Dendritic cell treated with granulocyte-macrophage colony-stimulating factor and Interleukin-4, amounts not matched to agents 40 ng/mL and 50 ng/mL, for 4 days (primary cell): ENCODE measurements around the gene C20orf173.

Experiments
- H3K27ac Mint-ChIP-seq: one replicate; pipeline ENCODE4 v1.8.0; 2022; ENCODE audit warnings: mild to moderate bottlenecking, mixed read lengths
- H3K27me3 Mint-ChIP-seq: one replicate; pipeline ENCODE4 v1.8.0; 2022; ENCODE audit warnings: mild to moderate bottlenecking, mixed read lengths
- H3K36me3 Mint-ChIP-seq: one replicate; pipeline ENCODE4 v1.8.0; 2022; ENCODE audit warnings: low read depth, mixed read lengths
- H3K4me1 Mint-ChIP-seq: one replicate; pipeline ENCODE4 v1.8.0; 2022; ENCODE audit warnings: low read depth, mixed read lengths
- H3K4me3 Mint-ChIP-seq: one replicate; pipeline ENCODE4 v1.8.0; 2022; ENCODE audit warnings: mild to moderate bottlenecking, moderate library complexity, mixed read lengths
- H3K9me3 Mint-ChIP-seq: one replicate; pipeline ENCODE4 v1.8.0; 2022; ENCODE audit warnings: mixed read lengths
- intact Hi-C: fragments of 100-400 bp; cut with micrococcal nuclease; formaldehyde crosslinking; loops from one replicate; pipeline ENCODE4 v1.15.0; 2022

The C20orf173 gene

GRCh38 chr20:35508493-35509218 lies 20.8 kb downstream of the C20orf173 start:
- Mint-ChIP-seq H3K27me3 (no peaks in the 10 kb centered on the region), H3K9me3 (no peaks in the 10 kb centered on the region), H3K4me1 (peaks cover 8% of the 10 kb centered on the region), H3K27ac (no peak overlapping the region), H3K4me3 (no peak overlapping the region), H3K36me3 (peaks cover 97% of the 10 kb centered on the region)
- intact Hi-C loops = no loop called here

GRCh38 chr20:35506872-35507638 lies 22.4 kb downstream of the C20orf173 start:
- no peaks in the 10 kb centered on the region for H3K9me3 Mint-ChIP-seq
- peaks cover 97% of the 10 kb centered on the region for H3K36me3 Mint-ChIP-seq
- peaks cover 22% of the 10 kb centered on the region for H3K4me1 Mint-ChIP-seq
- peak overlapping the region; percentile 3 for H3K27ac Mint-ChIP-seq
- intact Hi-C loops = no loop called here
- no peak overlapping the region for H3K4me3 Mint-ChIP-seq
- no peaks in the 10 kb centered on the region for H3K27me3 Mint-ChIP-seq

- no peaks in the 10 kb centered on the region for H3K27me3 Mint-ChIP-seq
- intact Hi-C loops = no loop called here
- H3K36me3 Mint-ChIP-seq = peaks cover 97% of the 10 kb centered on the region
- H3K9me3 Mint-ChIP-seq = no peaks in the 10 kb centered on the region
- no peak overlapping the region for H3K4me3 Mint-ChIP-seq
- peaks cover 30% of the 10 kb centered on the region for H3K4me1 Mint-ChIP-seq
- no peak overlapping the region for H3K27ac Mint-ChIP-seq
These were observed 23.3 kb downstream of the C20orf173 start for GRCh38 chr20:35506179-35506578.

GRCh38 chr20:35504751-35505150 lies 24.7 kb downstream of the C20orf173 start:
- Mint-ChIP-seq H3K4me3 (no peak overlapping the region), H3K4me1 (peaks cover 44% of the 10 kb centered on the region), H3K27me3 (no peaks in the 10 kb centered on the region), H3K9me3 (no peaks in the 10 kb centered on the region), H3K36me3 (peaks cover 97% of the 10 kb centered on the region), H3K27ac (no peak overlapping the region)
- intact Hi-C loops = no loop called here

- H3K4me1 Mint-ChIP-seq = peaks cover 50% of the 10 kb centered on the region
These were observed 25.5 kb downstream of the C20orf173 start for GRCh38 chr20:35503841-35504561.

GRCh38 chr20:35503281-35503680 lies 26.2 kb downstream of the C20orf173 start:
- Mint-ChIP-seq H3K4me1 (peaks cover 50% of the 10 kb centered on the region), H3K36me3 (peaks cover 97% of the 10 kb centered on the region), H3K4me3 (no peak overlapping the region), H3K27me3 (no peaks in the 10 kb centered on the region), H3K27ac (peak overlapping the region; percentile 49), H3K9me3 (no peaks in the 10 kb centered on the region)
- intact Hi-C loops = no loop called here

More at GRCh38 chr20:35503841-35504561, 25.5 kb downstream of the C20orf173 start:
- Mint-ChIP-seq H3K27me3 (no peaks in the 10 kb centered on the region), H3K27ac (no peak overlapping the region), H3K4me3 (no peak overlapping the region), H3K36me3 (peaks cover 97% of the 10 kb centered on the region), H3K9me3 (no peaks in the 10 kb centered on the region)
- intact Hi-C loops = no loop called here

- H3K27me3 Mint-ChIP-seq = no peaks in the 10 kb centered on the region
- H3K4me1 Mint-ChIP-seq = peaks cover 50% of the 10 kb centered on the region
- H3K36me3 Mint-ChIP-seq = peaks cover 97% of the 10 kb centered on the region
- H3K27ac Mint-ChIP-seq = peak overlapping the region; percentile 49
- H3K9me3 Mint-ChIP-seq = no peaks in the 10 kb centered on the region
- intact Hi-C loops = no loop called here
- no peak overlapping the region for H3K4me3 Mint-ChIP-seq
These were observed 27.1 kb downstream of the C20orf173 start for GRCh38 chr20:35502352-35502751.

GRCh38 chr20:35499271-35499670 lies 30.2 kb downstream of the C20orf173 start:
- Mint-ChIP-seq H3K9me3 (no peaks in the 10 kb centered on the region), H3K4me3 (no peak overlapping the region), H3K27ac (peak overlapping the region; percentile 54), H3K36me3 (peaks cover 100% of the 10 kb centered on the region), H3K27me3 (no peaks in the 10 kb centered on the region), H3K4me1 (peaks cover 42% of the 10 kb centered on the region)
- intact Hi-C loops = no loop called here

GRCh38 chr20:35497780-35498189 lies 31.7 kb downstream of the C20orf173 start:
- Mint-ChIP-seq H3K27ac (no peak overlapping the region), H3K9me3 (no peaks in the 10 kb centered on the region), H3K4me1 (peaks cover 42% of the 10 kb centered on the region), H3K36me3 (peaks cover 100% of the 10 kb centered on the region), H3K4me3 (no peak overlapping the region), H3K27me3 (no peaks in the 10 kb centered on the region)
- intact Hi-C loops = no loop called here

- intact Hi-C loops = no loop called here
- H3K36me3 Mint-ChIP-seq = peaks cover 100% of the 10 kb centered on the region
- H3K9me3 Mint-ChIP-seq = no peaks in the 10 kb centered on the region
- H3K4me1 Mint-ChIP-seq = peaks cover 42% of the 10 kb centered on the region
- no peak overlapping the region for H3K27ac Mint-ChIP-seq
- H3K27me3 Mint-ChIP-seq = no peaks in the 10 kb centered on the region
- H3K4me3 Mint-ChIP-seq = no peak overlapping the region
These were observed 32.1 kb downstream of the C20orf173 start for GRCh38 chr20:35497320-35497719.

- Mint-ChIP-seq H3K9me3 (no peaks in the 10 kb centered on the region), H3K4me3 (no peak overlapping the region), H3K27ac (no peak overlapping the region), H3K4me1 (peaks cover 36% of the 10 kb centered on the region), H3K36me3 (peaks cover 94% of the 10 kb centered on the region), H3K27me3 (no peaks in the 10 kb centered on the region)
- intact Hi-C loops = no loop called here
These were observed 33.0 kb downstream of the C20orf173 start for GRCh38 chr20:35496481-35496880.

- Mint-ChIP-seq H3K4me1 (peaks cover 42% of the 10 kb centered on the region), H3K27ac (no peak overlapping the region)
- intact Hi-C loops = no loop called here
These were observed 37.1 kb downstream of the C20orf173 start for GRCh38 chr20:35492352-35492751.

GRCh38 chr20:35491823-35492222 lies 37.6 kb downstream of the C20orf173 start:
- peaks cover 77% of the 10 kb centered on the region for H3K36me3 Mint-ChIP-seq
- intact Hi-C loops = no loop called here

More at GRCh38 chr20:35492352-35492751, 37.1 kb downstream of the C20orf173 start:
- peaks cover 77% of the 10 kb centered on the region for H3K36me3 Mint-ChIP-seq
- no peaks in the 10 kb centered on the region for H3K9me3 Mint-ChIP-seq
- H3K4me3 Mint-ChIP-seq = no peak overlapping the region
- no peaks in the 10 kb centered on the region for H3K27me3 Mint-ChIP-seq

GRCh38 chr20:35490736-35491181 lies 38.7 kb downstream of the C20orf173 start:
- Mint-ChIP-seq H3K4me1 (peaks cover 42% of the 10 kb centered on the region), H3K4me3 (peak overlapping the region; percentile 94), H3K27me3 (no peaks in the 10 kb centered on the region), H3K27ac (peak overlapping the region; percentile 90), H3K36me3 (peaks cover 66% of the 10 kb centered on the region), H3K9me3 (no peaks in the 10 kb centered on the region)
- intact Hi-C loops = no loop called here

More at GRCh38 chr20:35491823-35492222, 37.6 kb downstream of the C20orf173 start:
- H3K9me3 Mint-ChIP-seq = no peaks in the 10 kb centered on the region
- peaks cover 42% of the 10 kb centered on the region for H3K4me1 Mint-ChIP-seq
- no peak overlapping the region for H3K27ac Mint-ChIP-seq
- H3K27me3 Mint-ChIP-seq = no peaks in the 10 kb centered on the region
- H3K4me3 Mint-ChIP-seq = no peak overlapping the region
